ENCODE measurements around the gene TPRX1.

GRCh38 chr19:47766670-47767069 lies 37.7 kb downstream of the TPRX1 start:
- TF ChIP-seq CTCF (IDR thresholded peaks at IDR 0.05), result no peak
- TF ChIP-seq POLR2A (IDR thresholded peaks at IDR 0.05), result no peak
